ENCODE results near the gene GLTPD2. TPM values are rescaled to one million over a fixed set of nuclear protein-coding genes. Genes with fewer than 3 reads are reported as not detected.

GLTPD2 gene
- total and polyA plus RNA-seq, 12 donors = 0.25 TPM; not detected in 11

- peaks cover 10 to 81% (median 71%) of the 10 kb centered on the region in 9 donors for H3K4me1 ChIP-seq
- peak in 1 of 8 donors; percentile 8 for ATAC-seq
- TF ChIP-seq CTCF (IDR thresholded peaks at IDR 0.05) = peak in 1 of 9 donors; percentile 4
- DNase-seq = no peak
- no peaks in the 10 kb centered on the region for H3K27me3 ChIP-seq
- intact Hi-C loops (cut with DNase I) = loop anchor here in 5 of 10 donors (5.0 to 10.0 kb wide), 3 partner anchors 41 to 46 kb away; partner anchors contain the start of gene PSMB6 (in 3 of the 5)
- WGBS, 2 donors = 62 to 64% methylated on average over 3 of the region's 3 CpGs
- no peak overlapping the region for H3K4me3 ChIP-seq
- no peaks in the 10 kb centered on the region for H3K9me3 ChIP-seq
- H3K36me3 ChIP-seq = peaks cover 0 to 9% (median 0%) of the 10 kb centered on the region in 9 donors
- peak overlapping the region in 8 of 10 donors; percentile 43 to 84 (median 72) for H3K27ac ChIP-seq
These were observed 49.6 kb downstream of the GLTPD2 start for GRCh38 chr17:4838309-4838785.

DNA sequence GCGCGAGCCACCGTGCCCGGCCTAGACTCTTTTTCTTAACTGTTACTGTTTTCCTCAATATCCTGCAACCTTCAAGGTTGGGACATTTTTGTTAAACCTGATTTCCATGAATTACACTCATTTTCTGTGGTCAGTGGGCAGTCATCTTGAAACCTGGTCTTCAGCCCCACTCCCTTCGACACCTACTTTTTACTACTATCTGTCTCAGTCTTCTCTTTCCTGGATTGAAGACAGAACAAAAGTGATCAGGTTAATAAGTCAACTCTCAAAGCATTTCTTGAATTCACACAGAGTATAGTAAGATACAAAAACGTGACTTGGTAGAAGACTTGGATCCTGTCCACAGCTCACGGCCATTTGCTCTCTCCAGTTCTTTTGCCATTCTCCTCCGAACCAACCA is 50.5 kb downstream of the GLTPD2 start:
- peak overlapping the region in 4 of 10 donors; percentile 43 to 80 (median 66) for H3K27ac ChIP-seq
- peaks cover 10 to 85% (median 67%) of the 10 kb centered on the region in 9 donors for H3K4me1 ChIP-seq
- H3K27me3 ChIP-seq = no peaks in the 10 kb centered on the region
- no peaks in the 10 kb centered on the region for H3K9me3 ChIP-seq
- 86 to 90% methylated on average over 8 of the region's 8 CpGs for WGBS, 2 donors
- DNase-seq (no peak), ATAC-seq (no peak)
- TF ChIP-seq CTCF (IDR thresholded peaks at IDR 0.05) = no peak
- intact Hi-C loops (cut with DNase I) = loop anchor here in 5 of 10 donors (5.0 to 10.0 kb wide), 3 partner anchors 42 to 46 kb away; partner anchors contain the start of gene PSMB6 (in 3 of the 5)
- no peak overlapping the region for H3K4me3 ChIP-seq
- H3K36me3 ChIP-seq = peaks cover 0 to 9% (median 0%) of the 10 kb centered on the region in 9 donors

Other genes with a start within 250 kb of the GLTPD2 start
- 10 to 100 TPM; 18.7 to 30.3 (median 21.7) TPM for gene MYBBP1A, start 233.6 kb upstream of the GLTPD2 start, total RNA-seq
- gene MYBBP1A, start 233.6 kb upstream of the GLTPD2 start, polyA plus RNA-seq = 10 to 100 TPM; 25.4 to 25.7 TPM
- gene GGT6, start 228.4 kb upstream of the GLTPD2 start, total RNA-seq = under 1 TPM in 4 of 10 donors, not detected in 6; 0.08 to 0.19 (median 0.12) TPM
- gene GGT6, start 228.4 kb upstream of the GLTPD2 start, polyA plus RNA-seq = under 1 TPM; 0.03 to 0.15 TPM
- gene SMTNL2, start 204.4 kb upstream of the GLTPD2 start, total RNA-seq = 10 to 100 TPM in 9 of 10 donors, 1 to 10 TPM in 1; 7.8 to 84.1 (median 23.4) TPM
- gene SMTNL2, start 204.4 kb upstream of the GLTPD2 start, polyA plus RNA-seq = 10 to 100 TPM in 1 of 2 donors, 1 to 10 TPM in 1; 2.7 to 11.8 TPM
- gene ALOX15, start 147.3 kb upstream of the GLTPD2 start, total RNA-seq = 1 to 10 TPM in 1 of 10 donors, under 1 TPM in 6, not detected in 3; 0.11 to 1.3 (median 0.16) TPM
- not detected for gene ALOX15, start 147.3 kb upstream of the GLTPD2 start, polyA plus RNA-seq
- gene PELP1, start 84.8 kb upstream of the GLTPD2 start, total RNA-seq = 10 to 100 TPM; 28.6 to 41.9 (median 35.2) TPM
- gene PELP1, start 84.8 kb upstream of the GLTPD2 start, polyA plus RNA-seq = 10 to 100 TPM; 14.4 to 29.3 TPM
- gene ARRB2, start 78.3 kb upstream of the GLTPD2 start, total RNA-seq = 10 to 100 TPM; 10.8 to 53.5 (median 17.2) TPM
- gene ARRB2, start 78.3 kb upstream of the GLTPD2 start, polyA plus RNA-seq = 10 to 100 TPM; 13.4 to 33.4 TPM
- 10 to 100 TPM; 11.9 to 21.7 (median 17.5) TPM for gene MED11, start 57.5 kb upstream of the GLTPD2 start, total RNA-seq
- 10 to 100 TPM; 23.9 to 57.1 TPM for gene MED11, start 57.5 kb upstream of the GLTPD2 start, polyA plus RNA-seq
- 1 to 10 TPM in 1 of 10 donors, under 1 TPM in 8, not detected in 1; 0.15 to 2.1 (median 0.38) TPM for gene ZMYND15, start 49.1 kb upstream of the GLTPD2 start, total RNA-seq
- under 1 TPM; 0.20 to 0.22 TPM for gene ZMYND15, start 49.1 kb upstream of the GLTPD2 start, polyA plus RNA-seq
- gene CXCL16, start 49.0 kb upstream of the GLTPD2 start, total RNA-seq = 10 to 100 TPM in 1 of 10 donors, 1 to 10 TPM in 9; 2.8 to 29.6 (median 4.2) TPM
- 1 to 10 TPM; 1.5 to 3.3 TPM for gene CXCL16, start 49.0 kb upstream of the GLTPD2 start, polyA plus RNA-seq
- gene TM4SF5, start 17.1 kb upstream of the GLTPD2 start, total RNA-seq = not detected
- gene TM4SF5, start 17.1 kb upstream of the GLTPD2 start, polyA plus RNA-seq = not detected
- gene VMO1, start 2.6 kb upstream of the GLTPD2 start, total RNA-seq = 1 to 10 TPM in 1 of 10 donors, under 1 TPM in 7, not detected in 2; 0.38 to 2.1 (median 0.59) TPM
- gene VMO1, start 2.6 kb upstream of the GLTPD2 start, polyA plus RNA-seq = 1 to 10 TPM; 1.2 to 1.8 TPM
- gene PSMB6, start 7.2 kb downstream of the GLTPD2 start, total RNA-seq = 100 to 1,000 TPM; 160 to 221 (median 176) TPM
- gene PSMB6, start 7.2 kb downstream of the GLTPD2 start, polyA plus RNA-seq = 100 to 1,000 TPM; 151 to 386 TPM
- gene PLD2, start 18.2 kb downstream of the GLTPD2 start, total RNA-seq = 10 to 100 TPM in 6 of 10 donors, 1 to 10 TPM in 4; 6.4 to 18.6 (median 10.4) TPM
- gene PLD2, start 18.2 kb downstream of the GLTPD2 start, polyA plus RNA-seq = 10 to 100 TPM in 1 of 2 donors, 1 to 10 TPM in 1; 5.6 to 20.7 TPM
- 10 to 100 TPM; 26.4 to 54.1 (median 33.5) TPM for gene MINK1, start 44.4 kb downstream of the GLTPD2 start, total RNA-seq
- 10 to 100 TPM; 17.3 to 52.3 TPM for gene MINK1, start 44.4 kb downstream of the GLTPD2 start, polyA plus RNA-seq
- under 1 TPM in 9 of 10 donors, not detected in 1; 0.28 to 0.86 (median 0.39) TPM for gene C17orf107, start 110.6 kb downstream of the GLTPD2 start, total RNA-seq
- under 1 TPM; 0.44 to 0.57 TPM for gene C17orf107, start 110.6 kb downstream of the GLTPD2 start, polyA plus RNA-seq
- gene CHRNE, start 114.1 kb downstream of the GLTPD2 start, total RNA-seq = 1 to 10 TPM in 3 of 10 donors, under 1 TPM in 7; 0.19 to 1.6 (median 0.53) TPM
- gene CHRNE, start 114.1 kb downstream of the GLTPD2 start, polyA plus RNA-seq = under 1 TPM; 0.44 to 0.71 TPM
- under 1 TPM in 5 of 10 donors, not detected in 5; 0.15 to 0.53 (median 0.39) TPM for gene GP1BA, start 143.3 kb downstream of the GLTPD2 start, total RNA-seq
- gene GP1BA, start 143.3 kb downstream of the GLTPD2 start, polyA plus RNA-seq = under 1 TPM; 0.04 to 0.15 TPM
- 100 to 1,000 TPM; 181 to 312 (median 242) TPM for gene SLC25A11, start 151.1 kb downstream of the GLTPD2 start, total RNA-seq
- gene SLC25A11, start 151.1 kb downstream of the GLTPD2 start, polyA plus RNA-seq = 100 to 1,000 TPM; 126 to 127 TPM
- gene RNF167, start 151.3 kb downstream of the GLTPD2 start, total RNA-seq = 100 to 1,000 TPM in 1 of 10 donors, 10 to 100 TPM in 9; 65.0 to 104 (median 80.9) TPM
- 100 to 1,000 TPM; 132 to 202 TPM for gene RNF167, start 151.3 kb downstream of the GLTPD2 start, polyA plus RNA-seq
- gene PFN1, start 159.6 kb downstream of the GLTPD2 start, total RNA-seq = 100 to 1,000 TPM; 144 to 376 (median 160) TPM
- 100 to 1,000 TPM; 170 to 830 TPM for gene PFN1, start 159.6 kb downstream of the GLTPD2 start, polyA plus RNA-seq
- gene ENO3, start 162.2 kb downstream of the GLTPD2 start, total RNA-seq = 1,000 to 10,000 TPM in 2 of 10 donors, 100 to 1,000 TPM in 8; 609 to 1,418 (median 746) TPM
- 1,000 to 10,000 TPM in 1 of 2 donors, 100 to 1,000 TPM in 1; 143 to 1,668 TPM for gene ENO3, start 162.2 kb downstream of the GLTPD2 start, polyA plus RNA-seq
- 100 to 1,000 TPM in 9 of 10 donors, 10 to 100 TPM in 1; 95.5 to 189 (median 135) TPM for gene SPAG7, start 178.9 kb downstream of the GLTPD2 start, total RNA-seq
- gene SPAG7, start 178.9 kb downstream of the GLTPD2 start, polyA plus RNA-seq = 100 to 1,000 TPM; 134 to 157 TPM
- 10 to 100 TPM; 26.0 to 42.0 (median 33.7) TPM for gene CAMTA2, start 198.7 kb downstream of the GLTPD2 start, total RNA-seq
- 10 to 100 TPM; 43.1 to 74.3 TPM for gene CAMTA2, start 198.7 kb downstream of the GLTPD2 start, polyA plus RNA-seq
- 1 to 10 TPM; 1.8 to 2.9 (median 2.2) TPM for gene INCA1, start 208.6 kb downstream of the GLTPD2 start, total RNA-seq
- 1 to 10 TPM in 1 of 2 donors, under 1 TPM in 1; 0.83 to 7.8 TPM for gene INCA1, start 208.6 kb downstream of the GLTPD2 start, polyA plus RNA-seq
- gene KIF1C, start 209.0 kb downstream of the GLTPD2 start, total RNA-seq = 100 to 1,000 TPM; 565 to 826 (median 598) TPM
- gene KIF1C, start 209.0 kb downstream of the GLTPD2 start, polyA plus RNA-seq = 100 to 1,000 TPM; 141 to 158 TPM
- under 1 TPM in 3 of 10 donors, not detected in 7; 0.11 to 0.14 (median 0.12) TPM for gene SLC52A1, start 246.5 kb downstream of the GLTPD2 start, total RNA-seq
- gene SLC52A1, start 246.5 kb downstream of the GLTPD2 start, polyA plus RNA-seq = not detected

Data from heart right ventricle (tissue), 16 donors.